SK-N-MC (cell line): ENCODE data around the gene SLC9A9.

Experiments used
- DNase-seq: peaks from one replicate; pipeline ENCODE4 v3.0.0-alpha.2; 2011; ENCODE audit warnings: low read depth, low spot score
- H3K27ac ChIP-seq: fragments of 200-600 bp; sonication (generic); 2 replicates; pipeline ENCODE4 v1.5.1; 2016; ENCODE audit warnings: mixed run types
- H3K36me3 ChIP-seq: fragments of 200-600 bp; sonication (generic); 2 replicates; pipeline ENCODE4 v1.6.1; 2017; ENCODE audit warnings: antibody characterized with exemption, low read length, mixed read lengths; ENCODE audit not compliant: insufficient read depth
- H3K4me3 ChIP-seq: fragments of 200-600 bp; sonication (generic); 2 replicates; pipeline ENCODE4 v1.5.1; 2016
- H3K9ac ChIP-seq: fragments of 200-600 bp; sonication (generic); 2 replicates; pipeline ENCODE4 v1.8.0; 2017; ENCODE audit warnings: mixed run types, mixed read lengths; ENCODE audit not compliant: insufficient read length
- H3K9me3 ChIP-seq: fragments of 200-600 bp; sonication (generic); 2 replicates; pipeline ENCODE4 v1.6.1; 2017; ENCODE audit warnings: low read depth, mild to moderate bottlenecking, antibody characterized with exemption, low read length, moderate library complexity, mixed read lengths
- EZH2 ChIP-seq: fragments of 200-600 bp; sonication (generic); IDR thresholded peaks from one replicate; pipeline ENCODE4 v1.6.1; 2017; ENCODE audit warnings: antibody characterized with exemption
- FOXP2 ChIP-seq: optimal IDR thresholded peaks from 2 replicates; pipeline ENCODE3; 2011; ENCODE audit warnings: mild to moderate bottlenecking, moderate library complexity; ENCODE audit not compliant: insufficient read depth; ENCODE audit errors: extremely low read length, control extremely low read depth
- POLR2AphosphoS5 ChIP-seq: IDR thresholded peaks from 2 replicates; pipeline ENCODE4 v1.6.1; 2012; ENCODE audit warnings: mild to moderate bottlenecking, low read depth, low read length, borderline replicate concordance

The SLC9A9 gene

GRCh38 chr3:143686638-143687197 is 161.6 kb downstream of the SLC9A9 start:
- Histone ChIP-seq H3K9ac (no peak overlapping the region), H3K27ac (no peak overlapping the region), H3K36me3 (no peaks in the 10 kb centered on the region), H3K4me3 (no peak overlapping the region), H3K9me3 (no peaks in the 10 kb centered on the region)
- TF ChIP-seq EZH2 (no peak), POLR2AphosphoS5 (no peak), FOXP2 (no peak)
- DNase-seq, result no peak

- TF ChIP-seq FOXP2, result no peak
- no peak for TF ChIP-seq POLR2AphosphoS5
- no peak for TF ChIP-seq EZH2
- Histone ChIP-seq H3K27ac (no peak overlapping the region), H3K36me3 (no peaks in the 10 kb centered on the region)
Observed at GRCh38 chr3:143685491-143685890, 162.8 kb downstream of the SLC9A9 start.

GRCh38 chr3:143677430-143677829 is 170.8 kb downstream of the SLC9A9 start:
- no peaks in the 10 kb centered on the region for H3K9me3 ChIP-seq
- TF ChIP-seq EZH2 (no peak), POLR2AphosphoS5 (no peak), FOXP2 (no peak)
- DNase-seq, result no peak
- no peak overlapping the region for H3K9ac ChIP-seq
- no peak overlapping the region for H3K4me3 ChIP-seq
- H3K36me3 ChIP-seq, result no peaks in the 10 kb centered on the region
- H3K27ac ChIP-seq, result no peak overlapping the region

More at GRCh38 chr3:143685491-143685890, 162.8 kb downstream of the SLC9A9 start:
- Histone ChIP-seq H3K9ac (no peak overlapping the region), H3K4me3 (no peak overlapping the region), H3K9me3 (no peaks in the 10 kb centered on the region)
- no peak for DNase-seq

GRCh38 chr3:143676747-143677146 is 171.5 kb downstream of the SLC9A9 start:
- no peak overlapping the region for H3K9ac ChIP-seq
- no peak overlapping the region for H3K4me3 ChIP-seq
- H3K27ac ChIP-seq, result no peak overlapping the region
- TF ChIP-seq POLR2AphosphoS5 (no peak), EZH2 (no peak), FOXP2 (no peak)
- H3K36me3 ChIP-seq, result no peaks in the 10 kb centered on the region
- DNase-seq, result no peak
- no peaks in the 10 kb centered on the region for H3K9me3 ChIP-seq

GRCh38 chr3:143676021-143676420 is 172.2 kb downstream of the SLC9A9 start:
- TF ChIP-seq EZH2 (no peak), FOXP2 (no peak), POLR2AphosphoS5 (no peak)
- Histone ChIP-seq H3K9me3 (no peaks in the 10 kb centered on the region), H3K4me3 (no peak overlapping the region), H3K36me3 (no peaks in the 10 kb centered on the region), H3K9ac (no peak overlapping the region), H3K27ac (no peak overlapping the region)
- DNase-seq, result no peak

GRCh38 chr3:143674100-143674968 is 173.9 kb downstream of the SLC9A9 start:
- Histone ChIP-seq H3K9me3 (no peaks in the 10 kb centered on the region), H3K36me3 (no peaks in the 10 kb centered on the region), H3K4me3 (no peak overlapping the region), H3K27ac (no peak overlapping the region), H3K9ac (no peak overlapping the region)
- peak; percentile 56 for DNase-seq
- no peak for TF ChIP-seq POLR2AphosphoS5
- no peak for TF ChIP-seq EZH2
- no peak for TF ChIP-seq FOXP2

- H3K36me3 ChIP-seq, result no peaks in the 10 kb centered on the region
- H3K4me3 ChIP-seq, result no peak overlapping the region
- H3K27ac ChIP-seq, result no peak overlapping the region
- no peaks in the 10 kb centered on the region for H3K9me3 ChIP-seq
- no peak overlapping the region for H3K9ac ChIP-seq
- DNase-seq, result no peak
- TF ChIP-seq FOXP2 (no peak), EZH2 (no peak), POLR2AphosphoS5 (no peak)
Observed at GRCh38 chr3:143672396-143673165, 175.7 kb downstream of the SLC9A9 start.

GRCh38 chr3:143671626-143672025 is 176.6 kb downstream of the SLC9A9 start:
- no peak for TF ChIP-seq EZH2
- Histone ChIP-seq H3K27ac (no peak overlapping the region), H3K9me3 (no peaks in the 10 kb centered on the region), H3K9ac (no peak overlapping the region), H3K4me3 (no peak overlapping the region), H3K36me3 (no peaks in the 10 kb centered on the region)
- DNase-seq, result no peak
